Measurements from ENCODE around the gene CDK2AP2. TPM values are rescaled to one million over a fixed set of nuclear protein-coding genes. Genes with fewer than 3 reads are reported as not detected.
"Not testable (repeated sequence)": the region's sequence is repeated elsewhere in the genome, so short reads cannot be mapped to it uniquely, and the experiment has no call there.

The CDK2AP2 gene, protein sequence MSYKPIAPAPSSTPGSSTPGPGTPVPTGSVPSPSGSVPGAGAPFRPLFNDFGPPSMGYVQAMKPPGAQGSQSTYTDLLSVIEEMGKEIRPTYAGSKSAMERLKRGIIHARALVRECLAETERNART
- 117 and 119 TPM in 2 replicates for total RNA-seq

DNA sequence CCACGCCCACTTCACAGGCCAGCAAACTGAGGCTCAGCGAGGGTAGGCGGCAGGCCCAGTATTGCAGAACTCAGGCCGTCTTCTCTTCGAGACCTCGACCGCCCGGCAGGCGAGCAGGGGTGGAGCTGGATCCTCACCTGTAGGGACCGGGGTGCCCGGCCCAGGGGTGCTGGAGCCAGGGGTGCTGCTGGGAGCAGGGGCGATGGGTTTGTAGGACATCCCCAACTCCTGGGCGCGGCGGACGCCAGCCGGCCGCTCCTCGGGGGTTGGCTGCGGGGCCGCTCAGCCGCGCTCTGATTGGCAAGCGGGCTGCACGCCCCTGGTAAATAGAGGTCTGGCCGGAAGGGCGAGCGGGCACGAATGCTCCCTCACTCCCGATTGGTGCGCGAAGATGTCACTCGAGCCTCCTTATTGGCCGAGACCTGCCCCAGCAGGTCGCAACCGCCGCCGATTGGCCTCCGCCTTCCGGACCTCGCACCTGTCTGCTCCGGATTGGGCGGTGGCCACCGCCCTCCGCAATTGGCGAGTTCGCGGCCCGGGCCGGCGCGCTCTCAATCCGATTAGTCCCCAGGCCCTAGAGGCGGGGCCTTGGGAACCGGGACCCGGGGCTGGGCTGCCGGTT, at the start of gene CDK2AP2:
CDK2AP2 (minus strand) TSS at position 299 of the 622 bp plus-strand sequence; CDS start at position 219, 80 bp downstream.
- Mint-ChIP-seq H3K4me3 (ENCODE audit: low read depth) (peak within 1 kb of the TSS; percentile 92), H3K27ac (peak within 1 kb of the TSS; percentile 78), H3K9me3 (no peaks in the 10 kb centered on the region), H3K27me3 (ENCODE audit: low read depth) (peaks cover 11% of the 10 kb centered on the region), H3K4me1 (ENCODE audit: low read depth) (peaks cover 24% of the 10 kb centered on the region), H3K36me3 (ENCODE audit: low read depth) (peaks cover 29% of the 10 kb centered on the region)
- DNase-seq (ENCODE audit: low spot score) = peak; percentile 97
- intact Hi-C loops (cut with micrococcal nuclease) = loop anchor here (1.0 to 5.0 kb wide), 7 partner anchors 44 to 236 kb away; partner anchors contain the start of genes ANKRD13D, GSTP1 and POLD4

DNA sequence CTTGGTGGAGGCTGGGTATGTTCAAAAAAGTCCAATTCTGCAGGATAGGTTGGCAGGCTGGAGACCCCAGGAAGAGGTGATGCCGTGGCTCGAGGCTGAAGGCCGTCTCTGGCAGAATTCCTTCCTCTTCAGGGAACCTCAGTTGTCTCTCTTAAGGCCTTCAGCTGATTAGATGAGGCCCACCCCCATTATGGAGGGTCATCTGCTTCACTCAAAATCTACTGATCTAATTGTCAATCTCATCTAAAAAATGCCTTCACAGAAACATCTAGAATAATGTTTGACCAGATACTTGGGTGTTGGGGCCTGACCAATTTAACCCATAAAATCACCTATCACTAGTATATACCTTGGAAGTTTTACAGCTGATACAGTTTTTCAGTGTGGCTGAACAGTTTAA, 48.3 kb upstream of the CDK2AP2 start:
- H3K27me3 Mint-ChIP-seq (ENCODE audit: low read depth) = peaks cover 5% of the 10 kb centered on the region
- H3K9me3 Mint-ChIP-seq = no peaks in the 10 kb centered on the region
- H3K4me3 Mint-ChIP-seq (ENCODE audit: low read depth) = no peak overlapping the region
- no peaks in the 10 kb centered on the region for H3K36me3 Mint-ChIP-seq (ENCODE audit: low read depth)
- no peak overlapping the region for H3K27ac Mint-ChIP-seq
- intact Hi-C loops (cut with micrococcal nuclease) = no loop called here
- no peak for DNase-seq (ENCODE audit: low spot score)
- H3K4me1 Mint-ChIP-seq (ENCODE audit: low read depth) = no peaks in the 10 kb centered on the region

DNA sequence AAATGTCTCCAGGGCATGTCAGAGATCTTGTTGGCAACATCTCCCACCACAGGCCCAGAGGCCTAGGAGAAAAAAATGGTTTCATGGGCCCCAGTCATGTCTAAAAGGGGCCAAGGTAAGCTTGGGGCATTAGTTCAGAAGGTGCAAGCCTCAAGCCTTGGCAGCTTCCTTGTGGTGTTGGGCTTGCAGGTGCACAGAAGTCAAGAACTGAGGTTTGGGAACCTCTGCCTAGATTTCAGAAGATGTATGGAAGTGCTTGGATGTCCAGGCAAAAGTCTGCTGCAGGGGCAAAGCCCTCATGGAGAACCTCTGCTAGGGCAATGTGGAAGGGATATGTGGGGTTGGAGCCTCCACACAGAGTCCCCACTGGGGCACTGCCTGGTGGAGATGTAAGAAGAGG, 43.7 kb upstream of the CDK2AP2 start:
- H3K36me3 Mint-ChIP-seq (ENCODE audit: low read depth); H3K27ac Mint-ChIP-seq; H3K4me1 Mint-ChIP-seq (ENCODE audit: low read depth); H3K4me3 Mint-ChIP-seq (ENCODE audit: low read depth); H3K9me3 Mint-ChIP-seq; H3K27me3 Mint-ChIP-seq (ENCODE audit: low read depth); DNase-seq (ENCODE audit: low spot score); intact Hi-C loops (cut with micrococcal nuclease): not testable (repeated sequence)

DNA sequence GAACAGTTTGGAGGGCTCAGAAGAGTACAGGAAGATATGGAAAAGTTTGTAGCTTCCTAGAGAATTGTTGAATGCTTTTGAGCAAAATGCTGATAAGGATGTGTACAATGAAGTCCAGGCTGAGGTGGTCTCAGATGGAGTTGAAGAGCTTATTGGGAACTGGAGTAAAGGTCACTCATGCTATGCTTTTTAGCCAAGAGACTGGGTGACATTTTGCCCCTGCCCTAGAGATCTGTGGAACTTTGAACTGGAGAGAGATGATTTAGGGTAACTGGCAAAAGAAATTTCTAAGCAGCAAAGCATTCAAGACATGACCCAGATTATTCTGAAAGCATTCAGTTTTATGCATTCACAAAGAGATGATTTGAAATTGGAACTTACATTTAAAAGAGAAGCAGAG, 43.2 kb upstream of the CDK2AP2 start:
- peaks cover 10% of the 10 kb centered on the region for H3K27me3 Mint-ChIP-seq (ENCODE audit: low read depth)
- H3K9me3 Mint-ChIP-seq = no peaks in the 10 kb centered on the region
- DNase-seq (ENCODE audit: low spot score) = no peak
- H3K4me1 Mint-ChIP-seq (ENCODE audit: low read depth) = no peaks in the 10 kb centered on the region
- no peak overlapping the region for H3K4me3 Mint-ChIP-seq (ENCODE audit: low read depth)
- H3K27ac Mint-ChIP-seq = no peak overlapping the region
- no peaks in the 10 kb centered on the region for H3K36me3 Mint-ChIP-seq (ENCODE audit: low read depth)
- intact Hi-C loops (cut with micrococcal nuclease) = no loop called here

DNA sequence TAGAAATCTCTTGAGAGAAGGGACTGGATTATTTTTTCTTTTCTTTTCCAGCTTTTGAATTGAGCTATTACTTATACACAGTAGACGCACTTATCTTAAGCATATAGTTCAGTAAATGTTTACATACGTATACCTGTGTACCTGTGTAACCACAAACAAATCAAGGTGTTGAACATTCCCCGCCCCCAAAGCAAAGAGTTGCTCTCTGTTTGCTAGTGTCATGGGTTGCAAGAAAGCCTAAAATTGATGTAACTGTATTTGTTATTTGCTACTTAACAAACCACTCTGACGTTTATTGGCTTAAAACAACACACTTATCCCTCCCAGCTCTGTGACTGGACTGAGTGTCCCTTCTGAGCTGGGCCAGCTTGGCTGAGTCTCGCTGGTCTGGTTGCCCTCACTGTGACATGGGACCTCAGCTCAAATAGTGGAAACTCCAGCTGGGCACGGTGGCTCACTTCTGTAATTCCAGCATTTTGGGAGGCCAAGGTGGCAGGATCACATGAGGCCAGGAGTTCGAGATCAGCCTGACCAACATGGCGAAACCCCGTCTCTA, 40.7 kb upstream of the CDK2AP2 start:
- Mint-ChIP-seq H3K9me3 (no peaks in the 10 kb centered on the region), H3K36me3 (ENCODE audit: low read depth) (no peaks in the 10 kb centered on the region), H3K4me1 (ENCODE audit: low read depth) (no peaks in the 10 kb centered on the region), H3K27ac (no peak overlapping the region), H3K4me3 (ENCODE audit: low read depth) (no peak overlapping the region), H3K27me3 (ENCODE audit: low read depth) (peaks cover 11% of the 10 kb centered on the region)
- intact Hi-C loops (cut with micrococcal nuclease) = no loop called here
- DNase-seq (ENCODE audit: low spot score) = no peak

DNA sequence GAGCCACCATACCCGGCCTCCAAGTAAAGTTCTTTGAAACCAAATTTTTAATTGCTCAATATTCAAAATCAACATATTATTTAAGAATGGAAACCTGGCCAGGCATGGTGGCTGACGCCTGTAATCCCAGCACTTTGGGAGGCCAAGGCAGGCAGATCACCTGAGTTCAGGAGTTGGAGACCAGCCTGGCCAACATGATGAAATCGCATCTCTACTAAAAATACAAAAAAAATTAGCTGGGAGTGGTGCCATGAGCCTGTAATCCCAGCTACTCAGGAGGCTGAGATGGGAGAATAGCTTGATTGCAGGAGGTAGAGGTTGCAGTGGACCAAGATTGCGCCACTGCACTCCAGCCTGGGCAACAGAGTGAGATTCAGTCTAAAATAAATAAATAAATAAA, 40.1 kb upstream of the CDK2AP2 start:
- H3K4me3 Mint-ChIP-seq (ENCODE audit: low read depth); H3K9me3 Mint-ChIP-seq; H3K4me1 Mint-ChIP-seq (ENCODE audit: low read depth); H3K36me3 Mint-ChIP-seq (ENCODE audit: low read depth); DNase-seq (ENCODE audit: low spot score); H3K27ac Mint-ChIP-seq; intact Hi-C loops (cut with micrococcal nuclease): not testable (repeated sequence)
- H3K27me3 Mint-ChIP-seq (ENCODE audit: low read depth) = peaks cover 11% of the 10 kb centered on the region

DNA sequence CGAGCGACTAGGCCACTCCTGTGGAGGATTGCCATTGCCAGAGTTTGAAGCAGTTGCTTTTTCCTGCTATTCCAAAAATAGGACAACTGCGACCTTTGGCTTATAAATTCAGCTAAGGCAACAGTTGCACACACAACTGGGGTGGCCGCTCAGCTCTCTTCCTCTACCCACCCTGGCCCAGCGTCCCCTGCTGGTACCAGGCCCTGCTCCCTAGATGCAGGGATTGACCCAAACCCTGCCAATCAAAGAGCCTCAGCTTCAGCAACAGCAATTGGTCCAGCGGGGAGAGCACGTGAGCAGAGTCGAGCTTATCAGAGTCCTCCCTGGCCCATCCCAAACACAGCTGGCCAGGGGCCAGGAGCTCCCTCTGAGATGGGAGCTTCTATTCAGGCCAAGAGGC, 37.3 kb upstream of the CDK2AP2 start:
- no peak for DNase-seq (ENCODE audit: low spot score)
- intact Hi-C loops (cut with micrococcal nuclease) = no loop called here
- H3K27ac Mint-ChIP-seq = no peak overlapping the region

DNA sequence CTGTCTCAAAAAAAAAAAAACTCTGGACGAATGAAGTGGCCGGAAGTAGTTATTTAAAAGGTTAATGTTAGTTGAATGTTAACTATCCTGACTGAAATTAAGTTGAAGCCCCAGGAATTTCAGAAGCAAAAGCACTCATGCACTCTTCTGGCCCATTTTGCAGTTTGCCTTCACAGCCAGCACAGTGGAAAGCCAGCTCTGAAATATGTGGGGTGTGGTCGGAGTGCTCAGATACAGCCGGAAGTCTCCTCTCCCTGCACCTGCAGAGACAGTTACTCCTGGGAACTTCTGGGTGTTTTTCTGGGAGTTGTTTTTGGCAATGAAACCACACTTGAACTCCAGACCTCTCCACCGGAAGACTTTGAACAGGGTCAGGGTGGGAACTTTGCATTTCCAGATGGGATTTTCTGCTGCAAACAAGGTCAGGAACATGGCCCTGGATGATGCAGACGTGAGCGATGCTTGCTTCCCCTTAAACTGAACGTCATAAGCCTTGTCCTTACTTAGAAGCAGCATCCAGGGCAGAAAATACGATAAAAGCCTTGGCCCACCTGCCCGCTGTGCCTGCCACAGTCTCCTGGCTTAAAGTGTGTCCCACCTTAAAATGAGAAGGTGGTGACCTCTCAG, 36.8 kb upstream of the CDK2AP2 start:
- Mint-ChIP-seq H3K9me3 (no peaks in the 10 kb centered on the region), H3K4me3 (ENCODE audit: low read depth) (no peak overlapping the region), H3K36me3 (ENCODE audit: low read depth) (no peaks in the 10 kb centered on the region), H3K4me1 (ENCODE audit: low read depth) (no peaks in the 10 kb centered on the region), H3K27me3 (ENCODE audit: low read depth) (peaks cover 9% of the 10 kb centered on the region), H3K27ac (no peak overlapping the region)
- no peak for DNase-seq (ENCODE audit: low spot score)
- intact Hi-C loops (cut with micrococcal nuclease) = no loop called here

More for the DNA sequence above, 37.3 kb upstream of the CDK2AP2 start:
- H3K4me3 Mint-ChIP-seq (ENCODE audit: low read depth) = no peak overlapping the region
- H3K27me3 Mint-ChIP-seq (ENCODE audit: low read depth) = peaks cover 9% of the 10 kb centered on the region
- no peaks in the 10 kb centered on the region for H3K9me3 Mint-ChIP-seq
- no peaks in the 10 kb centered on the region for H3K36me3 Mint-ChIP-seq (ENCODE audit: low read depth)
- no peaks in the 10 kb centered on the region for H3K4me1 Mint-ChIP-seq (ENCODE audit: low read depth)

DNA sequence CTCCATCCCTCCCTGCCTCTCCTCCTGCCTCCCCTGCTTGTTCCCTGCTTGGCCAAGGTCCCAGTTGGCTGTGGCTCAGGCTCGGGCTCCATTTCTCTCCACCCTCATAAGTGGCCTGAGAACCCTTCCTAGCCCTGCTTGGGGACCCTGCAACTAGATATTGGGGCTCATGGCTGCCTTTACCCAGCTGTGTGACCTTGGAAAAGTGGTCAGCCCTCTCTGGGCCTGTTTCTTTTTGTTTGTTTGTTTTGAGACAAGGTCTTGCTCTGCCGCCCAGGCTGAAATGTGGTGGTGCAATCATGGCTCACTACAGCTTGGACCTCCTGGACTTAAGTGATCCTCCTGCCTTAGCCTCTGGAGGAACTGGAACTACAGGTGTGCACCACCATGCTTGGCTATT, 35.6 kb upstream of the CDK2AP2 start:
- no peak overlapping the region for H3K4me3 Mint-ChIP-seq (ENCODE audit: low read depth)
- no peak overlapping the region for H3K27ac Mint-ChIP-seq
- H3K27me3 Mint-ChIP-seq (ENCODE audit: low read depth) = peaks cover 9% of the 10 kb centered on the region
- no peak for DNase-seq (ENCODE audit: low spot score)
- no peaks in the 10 kb centered on the region for H3K4me1 Mint-ChIP-seq (ENCODE audit: low read depth)
- H3K36me3 Mint-ChIP-seq (ENCODE audit: low read depth) = no peaks in the 10 kb centered on the region
- no peaks in the 10 kb centered on the region for H3K9me3 Mint-ChIP-seq
- intact Hi-C loops (cut with micrococcal nuclease) = no loop called here

DNA sequence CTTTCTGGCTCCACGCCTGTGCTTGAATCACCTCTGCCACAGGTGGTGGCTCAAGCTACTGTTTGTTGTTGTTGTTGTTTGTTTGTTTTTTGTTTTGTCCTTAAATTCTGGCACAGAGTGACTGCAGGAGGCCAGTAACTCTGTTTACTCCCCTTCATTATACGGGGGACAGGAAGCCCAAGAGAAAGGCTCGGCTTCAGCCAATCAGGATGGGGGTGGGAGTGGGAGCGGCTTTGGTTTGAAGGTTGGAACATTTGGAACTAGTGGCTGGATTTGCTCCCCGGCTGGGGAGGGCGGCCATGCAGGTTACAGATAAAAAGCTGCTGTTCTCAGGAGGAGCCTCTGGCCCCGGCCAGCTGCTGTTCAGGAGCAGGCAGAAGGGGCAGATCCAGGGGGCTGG, 35.0 kb upstream of the CDK2AP2 start:
- no peaks in the 10 kb centered on the region for H3K4me1 Mint-ChIP-seq (ENCODE audit: low read depth)
- peaks cover 9% of the 10 kb centered on the region for H3K27me3 Mint-ChIP-seq (ENCODE audit: low read depth)
- no peak overlapping the region for H3K4me3 Mint-ChIP-seq (ENCODE audit: low read depth)
- H3K27ac Mint-ChIP-seq = no peak overlapping the region
- H3K9me3 Mint-ChIP-seq = no peaks in the 10 kb centered on the region
- intact Hi-C loops (cut with micrococcal nuclease) = no loop called here
- DNase-seq (ENCODE audit: low spot score) = no peak
- H3K36me3 Mint-ChIP-seq (ENCODE audit: low read depth) = no peaks in the 10 kb centered on the region

DNA sequence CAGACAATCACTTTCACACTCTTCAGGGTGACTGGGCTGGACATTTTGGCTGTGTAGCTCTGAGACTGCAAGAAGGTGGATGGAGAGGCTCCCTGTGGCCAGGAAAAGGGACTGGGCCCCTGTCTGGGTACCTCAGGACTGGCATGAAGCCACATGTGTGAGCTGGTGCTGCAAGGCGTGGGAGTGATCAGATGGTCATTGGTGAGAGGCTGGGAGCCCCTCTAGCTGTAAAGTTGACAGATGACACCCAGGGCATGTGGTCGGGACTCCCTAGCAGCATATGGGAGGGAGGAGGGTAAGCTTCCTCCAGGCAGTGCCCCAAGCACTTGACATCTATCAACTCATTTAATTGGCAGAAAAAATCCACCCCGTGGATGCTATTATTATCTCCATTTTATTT, 34.2 kb upstream of the CDK2AP2 start:
- no peak for DNase-seq (ENCODE audit: low spot score)

DNA sequence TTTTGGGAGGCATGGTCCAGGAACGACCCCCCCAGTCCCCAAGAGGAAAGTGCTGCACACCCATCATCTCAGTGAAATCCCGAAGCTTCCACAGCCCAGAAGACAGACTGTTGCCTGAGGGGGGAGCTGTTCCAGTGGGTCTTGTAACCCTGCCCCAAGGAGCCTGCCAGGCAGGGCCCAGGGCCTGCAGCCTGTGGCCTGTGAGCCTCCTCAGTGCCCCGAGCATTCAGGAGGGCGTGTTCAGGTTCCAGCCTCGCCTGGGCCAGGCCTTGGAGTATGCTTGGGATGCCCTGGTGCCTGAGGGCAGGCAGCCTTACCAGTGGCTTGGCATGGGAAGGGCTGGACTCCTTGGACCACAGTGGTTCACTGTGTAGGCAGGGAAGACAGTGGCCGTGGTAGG, 33.2 kb upstream of the CDK2AP2 start:
- no peak overlapping the region for H3K27ac Mint-ChIP-seq
- no peak overlapping the region for H3K4me3 Mint-ChIP-seq (ENCODE audit: low read depth)
- peaks cover 4% of the 10 kb centered on the region for H3K27me3 Mint-ChIP-seq (ENCODE audit: low read depth)
- intact Hi-C loops (cut with micrococcal nuclease) = no loop called here
- no peaks in the 10 kb centered on the region for H3K36me3 Mint-ChIP-seq (ENCODE audit: low read depth)
- H3K9me3 Mint-ChIP-seq = no peaks in the 10 kb centered on the region
- H3K4me1 Mint-ChIP-seq (ENCODE audit: low read depth) = no peaks in the 10 kb centered on the region
- no peak for DNase-seq (ENCODE audit: low spot score)

More for the DNA sequence above, 34.2 kb upstream of the CDK2AP2 start:
- Mint-ChIP-seq H3K27ac (no peak overlapping the region), H3K27me3 (ENCODE audit: low read depth) (peaks cover 9% of the 10 kb centered on the region), H3K36me3 (ENCODE audit: low read depth) (no peaks in the 10 kb centered on the region), H3K4me3 (ENCODE audit: low read depth) (no peak overlapping the region), H3K9me3 (no peaks in the 10 kb centered on the region), H3K4me1 (ENCODE audit: low read depth) (no peaks in the 10 kb centered on the region)
- intact Hi-C loops (cut with micrococcal nuclease) = no loop called here

DNA sequence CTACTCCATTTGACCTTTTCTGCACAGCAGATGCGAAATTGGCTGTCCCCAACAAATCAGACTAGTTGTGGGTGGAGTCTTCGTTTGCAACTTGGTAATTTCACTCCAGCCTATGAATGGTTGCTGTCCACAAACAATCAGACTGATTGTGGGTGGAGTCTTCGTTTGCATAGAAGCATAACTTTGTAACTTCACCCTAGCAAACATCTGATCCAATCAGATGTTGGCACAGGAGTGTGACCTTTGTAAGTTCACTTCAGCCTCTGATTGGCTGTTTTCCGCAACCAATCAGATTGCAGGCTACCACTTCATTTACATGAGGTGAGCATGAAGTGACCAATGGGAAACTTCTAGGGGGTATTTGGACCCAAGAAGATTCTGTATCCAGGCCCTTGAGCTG, 31.6 kb upstream of the CDK2AP2 start:
- peaks cover 2% of the 10 kb centered on the region for H3K9me3 Mint-ChIP-seq
- no peaks in the 10 kb centered on the region for H3K4me1 Mint-ChIP-seq (ENCODE audit: low read depth)
- no peak for DNase-seq (ENCODE audit: low spot score)
- no peaks in the 10 kb centered on the region for H3K27me3 Mint-ChIP-seq (ENCODE audit: low read depth)
- no peaks in the 10 kb centered on the region for H3K36me3 Mint-ChIP-seq (ENCODE audit: low read depth)
- H3K27ac Mint-ChIP-seq = no peak overlapping the region
- intact Hi-C loops (cut with micrococcal nuclease) = no loop called here
- no peak overlapping the region for H3K4me3 Mint-ChIP-seq (ENCODE audit: low read depth)
